K562 (cell line): ENCODE data around the gene SPRED2. TPM values are rescaled to one million over a fixed set of nuclear protein-coding genes. Genes with fewer than 3 reads are reported as not detected.
A peak's percentile ranks its signal among the peaks of the same experiment; 100 is the strongest.

Source experiments
- BCOR ChIP-seq: fragments of 450-650 bp; IDR thresholded peaks from 2 replicates; pipeline ENCODE4 v1.6.1; 2016
- BDP1 ChIP-seq: IDR thresholded peaks from 3 replicates; pipeline ENCODE4 v1.6.1; 2011; ENCODE audit not compliant: insufficient read length, insufficient read depth
- CBX2 ChIP-seq: fragments of 200-600 bp; sonication (generic); IDR thresholded peaks from one replicate; pipeline ENCODE4 v1.6.1; 2012; ENCODE audit warnings: mild to moderate bottlenecking, low read length, inconsistent platforms; ENCODE audit not compliant: insufficient read depth, poor library complexity, severe bottlenecking
- CBX3 ChIP-seq, 2 experiments: IDR thresholded peaks; 1 replicate in 1 of 2; 2 replicates in 1 of 2; pipeline ENCODE4 v1.6.1; 2012; ENCODE audit warnings: inconsistent platforms in 2 of 2, low read length in 2 of 2, borderline replicate concordance in 1 of 2, control low read depth in 1 of 2
- CCNT2 ChIP-seq: IDR thresholded peaks from 2 replicates; pipeline ENCODE4 v1.6.1; 2011; ENCODE audit warnings: borderline replicate concordance, low read depth, mild to moderate bottlenecking, moderate library complexity, mixed read lengths, low read length; ENCODE audit not compliant: insufficient read length; ENCODE audit errors: extremely low read depth
- EZH2 ChIP-seq: IDR thresholded peaks from 2 replicates; pipeline ENCODE4 v1.6.1; 2012; ENCODE audit warnings: low read depth, mild to moderate bottlenecking, inconsistent platforms, low read length, borderline replicate concordance
- FIP1L1 ChIP-seq: fragments of 200-400 bp; formaldehyde crosslinking; IDR thresholded peaks from 2 replicates; pipeline ENCODE4 v1.6.1; 2018; ENCODE audit warnings: mild to moderate bottlenecking, low read depth, low read length; ENCODE audit not compliant: poor library complexity, severe bottlenecking
- FOSL1 ChIP-seq: fragments of 200-800 bp; sonication (Bioruptor generic); conservative IDR thresholded peaks from 2 replicates; pipeline ENCODE4 v1.6.1; 2016; ENCODE audit warnings: missing genetic modification characterization, missing compliant biosample characterization
- FOXA1 ChIP-seq: fragments of 450-650 bp; IDR thresholded peaks from 2 replicates; pipeline ENCODE4 v1.6.1; 2016; ENCODE audit warnings: mild to moderate bottlenecking, borderline replicate concordance
- HEY1 ChIP-seq: fragments of 250-450 bp; sonication (Bioruptor Pico); IDR thresholded peaks from 2 replicates; pipeline ENCODE4 v1.5.0; 2020; ENCODE audit warnings: mild to moderate bottlenecking, moderate library complexity, borderline replicate concordance
- MCM3 ChIP-seq: fragments of 450-650 bp; IDR thresholded peaks from 2 replicates; pipeline ENCODE4 v1.6.1; 2016
- POLR2B ChIP-seq: fragments of 450-650 bp; IDR thresholded peaks from 2 replicates; pipeline ENCODE4 v1.6.1; 2018; ENCODE audit warnings: low read depth; ENCODE audit not compliant: partially characterized antibody
- POLR3A ChIP-seq: IDR thresholded peaks from 2 replicates; pipeline ENCODE4 v1.6.1; 2011; ENCODE audit warnings: borderline replicate concordance, mild to moderate bottlenecking, moderate library complexity; ENCODE audit not compliant: insufficient read length, insufficient read depth; ENCODE audit errors: extremely low read depth
- SIRT6 ChIP-seq: IDR thresholded peaks from one replicate; pipeline ENCODE4 v1.6.1; 2012; ENCODE audit warnings: low read depth, mild to moderate bottlenecking, control low read depth, inconsistent platforms, low read length, moderate library complexity
- SLC30A9 ChIP-seq: fragments of 250-450 bp; sonication (Bioruptor Pico); IDR thresholded peaks from 2 replicates; pipeline ENCODE4 v1.8.0; 2022; ENCODE audit warnings: mild to moderate bottlenecking, moderate library complexity
- SMAD1 ChIP-seq: fragments of 150-350 bp; IDR thresholded peaks from 2 replicates; pipeline ENCODE4 v1.6.1; 2014; ENCODE audit warnings: low read length, low read depth; ENCODE audit not compliant: partially characterized antibody
- SP1 ChIP-seq: sonication (generic); formaldehyde crosslinking; IDR thresholded peaks from 2 replicates; pipeline ENCODE4 v1.8.1; 2022; ENCODE audit warnings: mild to moderate bottlenecking, missing genetic modification reagents
- XRCC4 ChIP-seq: IDR thresholded peaks from one replicate; pipeline ENCODE4 v1.6.1; 2011; ENCODE audit not compliant: insufficient read depth, insufficient read length; ENCODE audit errors: extremely low read depth
- ZFPM2 ChIP-seq: fragments of 250-450 bp; sonication (Bioruptor Pico); IDR thresholded peaks from 2 replicates; pipeline ENCODE4 v1.5.1; 2022; ENCODE audit warnings: mild to moderate bottlenecking
- ZKSCAN8 ChIP-seq: fragments of 200-800 bp; sonication (Bioruptor generic); IDR thresholded peaks from 2 replicates; pipeline ENCODE4 v1.6.1; 2016; ENCODE audit warnings: missing genetic modification characterization, missing compliant biosample characterization
- ZNF24 ChIP-seq: fragments of 450-650 bp; IDR thresholded peaks from 2 replicates; pipeline ENCODE4 v1.6.1; 2016
- ZNF589 ChIP-seq: fragments of 200-800 bp; sonication (Bioruptor generic); IDR thresholded peaks from 2 replicates; pipeline ENCODE4 v1.6.1; 2016; ENCODE audit warnings: low read depth, missing genetic modification characterization, missing compliant biosample characterization
- ZNF778 ChIP-seq: fragments of 450-650 bp; formaldehyde crosslinking; IDR thresholded peaks from 2 replicates; pipeline ENCODE4 v1.4.0; 2020; ENCODE audit warnings: mild to moderate bottlenecking, moderate library complexity
- ZSCAN32 ChIP-seq: fragments of 450-650 bp; formaldehyde crosslinking; IDR thresholded peaks from 2 replicates; pipeline ENCODE4 v1.4.0; 2020; ENCODE audit warnings: mild to moderate bottlenecking, moderate library complexity
- polyA plus RNA-seq, 8 experiments: library from polyadenylated mRNA; depleted of rRNA in 4 of 8; stranded (reverse) in 5 of 8; unstranded in 3 of 8; fragments of >200 nt; fragmentation: Nextera tagmentation in 2 of 8; fragmentation: Illumina TruSeq in 1 of 8; extraction: Ambion mirVana in 2 of 8; extraction: Trizol in 1 of 8; gene quantifications; 2 replicates each; pipeline versions ENCODE4 v1.2.1 to v1.2.3, GENCODE V29; 2011 to 2014; ENCODE audit warnings: inconsistent platforms in 1 of 8, missing spikeins in 1 of 8
- total RNA-seq, 7 experiments: library from RNA; depleted of rRNA in 6 of 7; stranded (reverse); fragments of >200 nt in 6 of 7; fragmentation: Illumina TruSeq in 2 of 7; extraction: Trizol in 2 of 7; gene quantifications; 2 replicates each; pipeline versions ENCODE4 v1.2.1 to v1.2.3, GENCODE V29; 2011 to 2021; ENCODE audit warnings: low replicate concordance in 1 of 7
- TF ChIP-seq, protein P1 (sequence below), 2 experiments: IDR thresholded peaks in 1 of 2; conservative IDR thresholded peaks in 1 of 2; 2 replicates each; pipeline ENCODE4 v1.6.1; 2016; ENCODE audit warnings: low read depth in 2 of 2, mild to moderate bottlenecking in 1 of 2, missing compliant biosample characterization in 1 of 2, missing genetic modification characterization in 1 of 2, moderate library complexity in 1 of 2

The SPRED2 gene
- total and polyA plus RNA-seq, 9 of the 15 experiments (the other 6 are each of a cell fraction or from before 2014, with no cell fraction given): 4.6 to 50.8 (median 14.1) TPM

GRCh38 chr2:65430603-65431420, 1.6 kb downstream of the SPRED2 start (continued):
- peak; percentile 13 for TF ChIP-seq FIP1L1
- TF ChIP-seq ZNF589: 0 out of 2 replicates have a peak, but pooled peaks have one; percentile 11
- no peak for TF ChIP-seq POLR3A
- peak; percentile 72 for TF ChIP-seq CCNT2
- no peak for TF ChIP-seq ZKSCAN8
- no peak for TF ChIP-seq SIRT6
- TF ChIP-seq FOSL1 (tag): 0 out of 2 replicates have a peak, but pooled peaks have one; percentile 5
- no peak for TF ChIP-seq HEY1 (CRISPR knock-in tag)
- no peak for TF ChIP-seq ZNF778 (CRISPR knock-in tag)
- TF ChIP-seq ZSCAN32 (CRISPR knock-in tag): no peak
- TF ChIP-seq SP1 (CRISPR knock-in tag): 0 out of 2 replicates have a peak, but pooled peaks have one; percentile 39
- no peak for TF ChIP-seq EZH2
- no peak for TF ChIP-seq SLC30A9 (CRISPR knock-in tag)
- TF ChIP-seq BDP1: no peak
- TF ChIP-seq ZFPM2 (CRISPR knock-in tag): no peak
- TF ChIP-seq CBX3 (IDR thresholded peaks at IDR 0.05; ENCODE audit: borderline replicate concordance in 1 of 2, low read length in 2 of 2): 0 out of 3 replicates have a peak, but pooled peaks of 1 of the 2 experiments have one; percentile 30
- TF ChIP-seq SMAD1: no peak
- no peak for TF ChIP-seq MCM3
- no peak for TF ChIP-seq POLR2B
- no peak for TF ChIP-seq ZNF24
- no peak for TF ChIP-seq XRCC4
- TF ChIP-seq, protein P1, sequence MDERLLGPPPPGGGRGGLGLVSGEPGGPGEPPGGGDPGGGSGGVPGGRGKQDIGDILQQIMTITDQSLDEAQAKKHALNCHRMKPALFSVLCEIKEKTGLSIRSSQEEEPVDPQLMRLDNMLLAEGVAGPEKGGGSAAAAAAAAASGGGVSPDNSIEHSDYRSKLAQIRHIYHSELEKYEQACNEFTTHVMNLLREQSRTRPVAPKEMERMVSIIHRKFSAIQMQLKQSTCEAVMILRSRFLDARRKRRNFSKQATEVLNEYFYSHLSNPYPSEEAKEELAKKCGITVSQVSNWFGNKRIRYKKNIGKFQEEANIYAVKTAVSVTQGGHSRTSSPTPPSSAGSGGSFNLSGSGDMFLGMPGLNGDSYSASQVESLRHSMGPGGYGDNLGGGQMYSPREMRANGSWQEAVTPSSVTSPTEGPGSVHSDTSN (CRISPR knock-in tag; IDR thresholded peaks at IDR 0.05; ENCODE audit: low read depth): no peak
- TF ChIP-seq, protein P1 (tag; conservative IDR thresholded peaks at IDR 0.05; ENCODE audit: low read depth): no peak
- no peak for TF ChIP-seq CBX2
- no peak for TF ChIP-seq FOXA1
- no peak for TF ChIP-seq BCOR
